HG03103 (cell line): ENCODE results near the gene CTIF.

ENCODE experiments used
- ATAC-seq: cut with Tn5 transposase; IDR thresholded peaks from one replicate; pipeline ENCODE4 v1.9.1; 2021; ENCODE audit warnings: low read depth; ENCODE audit not compliant: unreplicated experiment

The CTIF gene

DNA sequence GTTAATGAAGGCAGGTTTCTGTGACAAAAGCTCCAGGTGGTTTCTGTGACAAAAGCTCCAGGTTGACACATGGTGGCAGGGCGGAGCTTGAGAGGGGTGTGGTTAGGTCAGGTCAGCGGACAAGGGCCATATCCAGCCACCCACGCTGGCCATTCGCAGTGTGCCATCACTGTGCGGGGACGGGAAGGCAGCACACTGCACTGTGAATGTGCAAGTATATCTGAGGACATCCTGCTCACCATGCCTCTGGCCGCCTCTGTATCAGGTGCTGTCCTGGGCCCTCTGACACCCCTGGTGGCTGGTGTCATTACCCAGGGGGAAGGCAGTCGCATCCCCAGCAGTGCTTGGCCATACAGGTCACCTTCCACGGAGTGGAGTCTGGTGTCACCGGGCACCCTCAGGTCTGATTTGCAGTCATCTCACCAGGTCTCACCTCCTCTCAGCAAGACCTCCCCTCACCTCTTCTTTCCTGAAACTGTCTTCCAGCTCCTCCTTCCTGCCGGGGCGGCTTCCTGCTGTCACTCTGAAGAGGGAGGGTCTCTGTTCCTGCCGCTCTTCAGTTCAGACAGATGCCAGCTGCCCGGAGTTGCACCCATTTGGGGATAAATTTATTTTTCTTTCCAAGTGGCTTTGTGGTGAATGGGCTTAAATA, 34.9 kb downstream of the CTIF start:
- no peak for ATAC-seq

DNA sequence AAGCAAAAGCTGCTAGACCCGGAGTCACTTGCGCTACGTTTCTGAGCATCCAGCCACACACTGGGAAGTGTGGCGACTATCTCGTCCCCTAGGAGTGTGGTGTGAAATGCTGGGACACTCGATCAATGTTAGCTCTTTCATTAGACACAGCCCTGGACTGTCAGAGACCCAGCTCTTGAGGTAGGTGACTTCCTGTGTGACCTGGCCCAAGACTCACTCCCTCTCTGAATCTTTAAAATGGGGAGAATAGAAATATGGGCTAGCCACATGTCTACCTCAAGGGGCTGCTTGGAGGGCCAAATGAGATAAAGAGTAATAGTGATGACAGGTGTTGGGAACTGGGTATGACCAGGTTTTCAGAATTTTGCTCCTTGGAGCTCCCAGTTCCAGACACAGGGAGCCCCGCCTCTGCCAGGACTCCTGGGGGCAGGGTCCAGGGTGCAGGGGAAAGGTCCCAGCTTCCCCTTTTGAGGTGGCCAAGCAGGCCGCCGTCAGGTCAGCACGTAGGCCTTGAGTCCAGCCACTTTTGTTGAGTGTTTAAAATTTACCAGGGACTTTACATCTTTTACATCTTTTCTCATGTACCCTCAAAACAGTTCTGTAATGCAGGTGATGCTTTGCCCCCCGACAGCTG, 36.0 kb downstream of the CTIF start:
- ATAC-seq, result no peak

DNA sequence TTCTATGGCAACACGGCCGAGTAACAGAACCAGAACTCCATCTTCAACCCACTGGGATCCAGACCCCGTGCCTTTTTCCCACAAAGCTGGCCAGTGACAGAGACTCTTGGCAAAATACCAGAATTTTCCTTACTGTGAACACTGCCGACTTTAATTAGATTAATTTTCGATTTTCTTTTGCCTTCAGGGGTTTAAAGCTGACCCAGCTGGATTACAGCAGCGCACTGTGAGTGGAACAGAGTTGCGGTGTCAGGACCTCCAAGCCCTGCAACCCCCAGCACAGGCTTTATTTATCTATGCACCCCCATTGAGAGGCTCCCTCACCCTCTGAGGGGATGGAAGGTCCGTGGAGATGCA, 36.4 kb downstream of the CTIF start:
- ATAC-seq, result no peak

DNA sequence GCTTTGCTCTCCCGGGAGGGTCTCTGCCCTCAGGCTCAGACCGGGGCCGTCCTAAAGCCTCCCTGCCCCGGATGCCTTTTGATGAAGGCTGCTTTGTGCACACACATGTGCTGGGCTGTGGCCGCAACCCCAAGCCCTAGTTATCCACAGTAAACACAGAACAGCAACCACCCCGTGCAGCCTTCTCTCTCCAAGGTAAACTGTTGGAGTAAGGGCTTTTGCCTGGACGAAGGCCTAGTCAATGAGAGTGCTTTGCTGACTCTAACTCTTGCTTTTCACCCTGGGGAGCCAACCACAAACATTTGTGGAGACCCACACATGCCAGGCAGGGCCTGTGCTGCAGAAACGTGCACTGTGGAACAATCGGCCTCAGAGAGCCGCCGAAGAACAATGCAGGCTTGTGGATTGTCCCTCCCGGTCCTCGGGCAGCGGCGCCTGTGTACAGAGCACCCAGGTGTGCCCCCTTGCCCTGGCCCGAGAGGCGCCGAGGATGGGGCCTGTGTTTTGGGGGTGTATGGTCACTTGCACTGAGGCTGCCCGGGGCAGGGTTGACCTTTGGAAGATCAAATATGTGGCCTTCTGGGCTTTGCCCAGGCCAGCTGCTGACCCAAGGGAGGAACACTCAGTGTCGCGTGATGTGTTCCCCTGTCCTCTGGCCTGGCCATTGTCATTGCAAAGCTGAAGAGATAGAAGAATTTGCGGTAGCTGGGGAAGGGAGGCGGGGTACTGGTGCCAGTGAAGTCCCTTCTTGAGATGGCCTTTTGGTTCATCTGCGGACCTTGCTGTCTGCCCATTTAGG, 37.0 kb downstream of the CTIF start:
- no peak for ATAC-seq

GRCh38 chr18:48576457-48576771, 37.6 kb downstream of the CTIF start:
- ATAC-seq, result no peak

DNA sequence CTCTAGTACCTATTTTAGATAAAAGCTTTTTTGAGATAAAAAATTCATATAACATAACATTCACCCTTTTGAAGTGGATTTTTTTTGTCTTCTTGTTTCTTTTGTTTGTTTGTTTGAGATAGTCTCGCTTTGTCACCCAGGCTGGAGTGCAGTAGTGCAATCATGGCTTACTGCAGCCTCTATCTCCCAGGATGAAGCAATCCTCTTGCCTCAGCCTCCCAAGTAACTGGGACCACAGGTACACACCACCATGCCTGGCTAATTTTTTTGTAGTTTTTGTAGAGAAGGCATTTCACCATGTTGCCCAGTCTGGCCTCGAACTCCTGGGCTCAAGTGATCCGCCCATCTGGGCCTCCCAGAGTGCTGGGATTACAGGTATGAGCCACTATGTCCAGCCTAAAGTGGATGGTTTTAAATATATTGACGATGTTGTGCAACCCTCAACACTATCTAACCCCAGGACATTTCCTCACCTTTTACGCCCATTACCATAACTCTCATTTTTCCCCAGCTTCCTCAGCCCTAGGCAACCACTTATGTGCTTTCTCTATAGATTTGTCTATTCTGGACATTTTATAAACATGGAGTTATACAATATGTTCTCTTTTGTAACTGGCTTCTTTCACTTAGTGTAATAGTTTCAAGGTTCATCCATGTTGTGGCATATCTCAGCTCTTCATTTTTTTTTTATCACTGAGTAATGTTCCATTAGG, 38.8 kb downstream of the CTIF start:
- ATAC-seq, result no peak

GRCh38 chr18:48578289-48578688, 39.5 kb downstream of the CTIF start:
- no peak for ATAC-seq

- ATAC-seq, result no peak
These were observed 41.2 kb downstream of the CTIF start for GRCh38 chr18:48580066-48580465.

GRCh38 chr18:48580782-48581181, 42.0 kb downstream of the CTIF start:
- ATAC-seq, result no peak

DNA sequence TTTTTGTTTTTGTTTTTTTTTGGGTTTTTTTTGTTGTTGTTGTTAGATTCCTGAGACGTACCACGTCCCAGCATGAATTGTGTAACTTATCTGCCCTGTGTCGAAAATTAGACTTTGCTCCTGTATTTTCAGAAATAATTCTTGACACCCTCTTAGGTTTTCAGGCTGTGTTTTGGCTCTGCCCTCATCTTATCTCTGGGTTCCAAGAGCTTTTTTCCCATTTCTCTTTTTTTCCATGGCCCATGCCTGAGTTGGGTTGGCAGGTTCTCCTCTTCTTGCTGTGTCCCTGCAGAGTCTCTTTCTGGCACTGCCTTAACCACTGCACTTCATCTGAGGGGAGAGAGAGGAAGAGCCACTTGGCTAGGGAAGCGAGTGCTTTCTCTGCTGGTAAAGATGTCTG, 42.4 kb downstream of the CTIF start:
- ATAC-seq, result no peak

- ATAC-seq, result no peak
These were observed 43.1 kb downstream of the CTIF start for GRCh38 chr18:48581941-48582340.

DNA sequence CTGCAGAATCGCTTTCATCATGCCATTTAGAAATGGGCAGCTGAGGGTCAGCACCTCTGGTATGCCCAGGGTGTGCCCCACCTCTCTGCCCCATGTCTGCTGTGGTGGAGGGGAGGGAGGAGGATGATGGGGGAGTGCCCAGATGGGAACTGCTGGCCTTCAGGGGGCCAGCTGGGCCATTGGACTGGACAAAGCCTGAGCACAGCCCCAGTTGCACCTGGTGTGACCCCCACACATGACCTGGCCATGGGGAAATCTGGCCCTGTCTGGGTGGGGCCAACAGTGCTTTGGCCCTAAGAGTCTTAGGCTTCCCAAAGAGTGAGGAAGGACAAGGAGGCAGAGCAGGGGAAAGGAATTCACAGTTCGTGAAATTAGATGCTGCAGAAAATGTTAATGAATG, 44.1 kb downstream of the CTIF start:
- no peak for ATAC-seq

DNA sequence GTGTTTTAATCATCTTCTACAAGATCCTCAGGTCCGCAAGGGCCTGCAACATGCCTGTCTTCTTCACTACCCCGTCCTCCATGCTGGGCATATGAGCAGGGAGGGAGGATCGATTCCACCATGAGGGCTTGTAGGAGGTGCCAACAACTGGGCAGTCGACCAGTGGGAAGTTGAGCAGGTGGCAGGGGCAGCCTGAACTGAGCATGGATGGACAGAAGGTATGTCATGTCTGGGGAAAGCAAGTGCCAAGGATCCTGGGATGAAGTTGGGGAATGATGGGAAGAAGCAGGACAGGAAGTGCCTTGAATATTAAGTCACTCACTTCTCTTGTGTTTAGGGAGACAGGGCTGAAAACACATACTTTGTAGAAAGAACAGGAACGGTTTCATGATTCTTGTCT, 44.7 kb downstream of the CTIF start:
- no peak for ATAC-seq

DNA sequence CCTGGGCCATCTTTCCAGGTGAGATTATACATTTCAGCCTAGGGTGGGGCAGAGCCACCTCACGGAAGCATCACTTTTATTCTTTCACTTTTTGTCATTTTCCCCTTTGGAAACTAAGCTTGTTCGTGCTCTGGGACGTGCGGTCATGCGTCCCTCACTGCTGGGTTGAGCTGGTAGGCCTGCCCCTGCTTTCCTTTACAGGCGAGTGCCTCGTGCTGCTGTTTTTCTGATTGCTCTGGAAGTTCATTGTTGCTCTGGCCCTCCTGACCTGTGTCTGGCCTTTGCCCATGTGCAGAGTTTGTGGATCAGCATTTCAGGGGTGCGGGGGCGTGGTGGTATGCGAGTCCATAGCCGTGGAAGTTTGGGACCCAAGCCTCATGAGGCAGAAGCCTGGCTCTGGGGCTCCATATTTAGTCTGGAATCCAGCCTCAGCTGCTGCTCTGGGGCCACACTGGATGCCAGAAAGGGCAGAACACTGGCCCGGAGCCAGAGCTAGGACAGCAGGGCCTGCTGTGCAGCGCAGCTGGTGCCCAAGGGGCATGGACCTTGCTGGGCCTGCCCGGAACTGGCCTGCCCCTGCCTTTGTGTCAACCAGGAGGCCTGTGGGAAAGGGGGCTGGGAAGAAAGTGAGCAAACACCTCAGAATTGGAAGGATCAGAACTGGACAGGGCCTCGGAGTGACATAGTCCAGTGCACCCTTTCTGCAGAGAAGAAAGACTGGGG, 51.1 kb downstream of the CTIF start:
- ATAC-seq, result no peak

GRCh38 chr18:48590678-48591077, 51.8 kb downstream of the CTIF start:
- ATAC-seq, result no peak

DNA sequence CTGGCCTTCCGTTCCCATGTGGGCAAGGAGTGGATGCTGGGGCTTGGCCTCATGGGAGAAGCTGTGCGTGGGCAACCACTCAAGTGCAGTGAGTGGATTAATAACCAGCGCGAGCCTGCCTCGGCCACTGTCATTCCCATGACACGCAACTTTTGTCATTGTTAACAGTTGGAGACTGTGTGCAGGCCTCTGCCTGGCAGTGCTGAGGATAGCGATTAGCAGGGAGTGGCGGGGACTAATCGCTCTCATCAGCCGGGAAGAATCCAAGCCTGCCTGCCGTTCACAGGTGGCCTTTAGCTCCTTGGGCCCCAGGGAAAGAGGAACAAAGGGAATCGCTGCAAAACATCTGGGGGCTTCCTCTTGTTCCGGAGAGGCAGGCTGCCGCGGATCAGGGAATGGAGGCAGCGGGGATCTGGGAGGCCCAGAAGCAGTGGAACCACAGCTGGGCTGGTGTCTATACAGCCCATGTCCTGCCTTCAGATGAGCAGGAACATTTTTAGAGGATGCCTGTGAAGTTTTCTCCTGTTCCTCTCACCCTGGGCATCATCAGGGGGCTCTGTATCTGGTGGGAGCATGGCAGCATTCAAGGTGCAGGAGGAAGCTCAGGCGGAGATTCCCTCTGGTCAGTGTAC, 53.8 kb downstream of the CTIF start:
- no peak for ATAC-seq

DNA sequence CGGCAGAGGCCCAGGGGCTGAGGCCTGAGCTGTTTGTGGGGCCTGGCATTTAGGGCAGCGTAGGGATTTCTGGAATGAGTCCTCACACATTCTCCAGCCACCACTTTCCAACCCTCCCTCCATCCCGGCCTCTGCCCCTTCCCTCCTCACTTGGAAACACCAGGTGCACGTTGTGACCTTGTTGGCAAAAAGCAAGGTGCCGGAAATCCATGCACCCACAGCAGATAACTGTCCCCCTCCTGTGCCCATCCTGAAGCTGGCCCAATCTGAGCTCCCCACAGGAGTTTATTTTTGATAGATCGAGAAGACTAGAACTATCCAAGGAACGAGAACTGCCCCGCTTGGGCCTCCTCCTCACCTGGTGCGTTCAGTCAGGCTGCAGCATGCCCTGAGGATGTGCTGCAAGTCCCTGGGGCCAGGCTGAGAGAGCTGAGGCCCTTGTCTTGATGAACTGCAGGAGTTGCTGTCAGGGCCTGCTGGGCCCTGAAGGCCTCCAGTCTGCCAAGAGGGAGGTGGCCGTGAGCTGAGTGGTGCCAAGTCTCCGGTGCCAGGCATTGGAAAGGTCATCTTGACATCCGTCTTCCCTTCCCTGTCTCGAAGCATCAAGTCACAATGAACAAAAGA, 55.8 kb downstream of the CTIF start:
- no peak for ATAC-seq

DNA sequence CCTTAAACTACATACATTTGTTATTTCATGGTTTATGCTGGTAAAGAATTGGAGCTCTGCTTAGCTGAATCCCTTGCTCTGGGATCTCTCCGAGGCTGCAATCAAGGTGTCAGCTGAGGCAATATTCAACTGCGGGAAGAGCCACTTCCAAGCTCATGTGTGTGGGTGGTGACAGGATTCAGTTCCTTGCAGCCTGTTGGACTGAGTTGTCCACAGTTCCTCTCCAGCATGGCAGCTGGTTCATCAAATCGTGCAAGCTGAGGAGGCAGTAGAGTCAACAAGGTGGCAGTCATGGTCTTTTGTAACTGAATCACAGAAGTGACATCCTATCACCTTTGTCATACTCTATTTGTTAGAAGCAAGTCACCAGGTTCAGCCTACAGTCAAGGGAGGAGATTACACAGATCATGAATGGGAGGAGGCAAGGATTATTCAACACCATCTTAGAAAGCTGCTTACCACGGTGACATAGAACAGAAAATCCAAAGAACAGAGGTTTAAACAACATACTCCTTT, 56.9 kb downstream of the CTIF start:
- no peak for ATAC-seq

GRCh38 chr18:48597110-48597509, 58.3 kb downstream of the CTIF start:
- ATAC-seq, result no peak

DNA sequence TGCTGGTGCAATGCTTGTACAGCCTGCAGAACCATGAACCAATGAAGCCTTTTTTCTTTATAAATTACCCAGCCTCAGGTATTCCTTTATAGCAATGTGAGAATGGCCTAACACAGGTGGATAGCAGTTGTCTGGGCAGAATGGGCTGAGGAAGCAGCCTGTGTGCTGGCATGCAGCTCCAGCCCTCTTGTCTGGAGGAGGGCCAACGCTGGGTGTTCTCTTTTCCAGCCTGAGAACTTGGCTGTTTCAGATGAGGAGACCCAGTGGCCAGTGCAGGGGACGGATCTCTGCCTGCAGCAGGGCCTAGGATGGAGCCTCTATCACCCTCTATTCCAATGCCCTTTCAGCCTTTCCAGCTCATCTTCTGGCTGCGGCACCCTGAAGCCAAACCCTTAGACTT, 58.8 kb downstream of the CTIF start:
- no peak for ATAC-seq
